K562 (cell line): ENCODE measurements around the gene ARFGEF3. TPM values are rescaled to one million over a fixed set of nuclear protein-coding genes. Genes with fewer than 3 reads are reported as not detected.

Experiments used
- ATAC-seq: fragments of 200-7000 bp; cut with Tn5 transposase; 3 replicates; pipeline ENCODE4 v1.9.1; 2020; ENCODE audit warnings: moderate library complexity
- BruUV-seq: library from RNA; stranded (reverse); fragments of 400-500 nt; replicated peaks from 2 replicates; lab custom pipeline; 2021; lab: Mats Ljungman, UMichigan
- CTCF ChIA-PET: fragments of 300-600 bp; formaldehyde crosslinking; extraction: SDS; loops from one replicate; lab custom pipeline; 2021; ENCODE audit warnings: low intra/inter-chr PET ratio; lab: Yijun Ruan, JAX
- POLR2A ChIA-PET: fragments of 300-600, 350-650 bp; sonication (Branson Sonifier 250); formaldehyde crosslinking; extraction: SDS; loops from one replicate; lab custom pipeline; 2021; ENCODE audit warnings: antibody characterized with exemption, inconsistent platforms; lab: Yijun Ruan, JAX
- DNase-seq, 4 experiments: peaks; one replicate each; pipeline versions ENCODE4 v3.0.0 to v3.0.0-alpha.2; 2011 to 2018; ENCODE audit warnings: low spot score in 3 of 4, mixed read lengths in 3 of 4; ENCODE audit errors: extremely low read depth in 1 of 4
- FAIRE-seq: peaks from 2 replicates; lab custom pipeline; 2011; peaks lifted over from hg19 to GRCh38; lab: Jason Lieb, UNC
- H2AFZ ChIP-seq: 2 replicates; pipeline ENCODE4 v1.6.0; 2011; ENCODE audit warnings: low read depth, low read length, control low read depth, inconsistent platforms
- H3K27ac ChIP-seq: fragments of 200-600 bp; 3 replicates; pipeline ENCODE4 v1.8.0; 2011; ENCODE audit warnings: low read depth, mild to moderate bottlenecking, control low read depth, inconsistent platforms, low read length, moderate library complexity, mixed read lengths; ENCODE audit errors: extremely low read depth
- H3K27me3 ChIP-seq, 2 experiments: fragments of 300-600 bp in 1 of 2; 2 replicates in 1 of 2; 3 replicates in 1 of 2; pipeline versions ENCODE4 v1.6.0 to v1.8.0; 2011; ENCODE audit warnings: inconsistent platforms in 2 of 2, low read length in 2 of 2, mild to moderate bottlenecking in 1 of 2, mixed read lengths in 1 of 2, moderate library complexity in 1 of 2; ENCODE audit not compliant: control insufficient read depth in 2 of 2, insufficient read depth in 2 of 2
- H3K36me3 ChIP-seq: fragments of 300-600 bp; 3 replicates; pipeline ENCODE4 v1.8.0; 2011; ENCODE audit warnings: mild to moderate bottlenecking, low read length, inconsistent platforms; ENCODE audit not compliant: control insufficient read depth, insufficient read depth
- H3K4me1 ChIP-seq, 2 experiments: fragments of 200-600 bp in 1 of 2; replicated peaks in 1 of 2; 2 replicates in 1 of 2; 3 replicates in 1 of 2; pipeline versions ENCODE4 v1.5.1 to v1.8.0; 2011; ENCODE audit warnings: inconsistent platforms in 2 of 2, low read length in 2 of 2, mild to moderate bottlenecking in 1 of 2, mixed read lengths in 1 of 2, moderate library complexity in 1 of 2; ENCODE audit not compliant: control insufficient read depth in 2 of 2, insufficient read depth in 2 of 2
- H3K4me2 ChIP-seq: 2 replicates; pipeline ENCODE4 v1.6.1; 2011; ENCODE audit warnings: low read length, control low read depth, inconsistent platforms, mixed read lengths; ENCODE audit not compliant: insufficient read depth
- H3K4me3 ChIP-seq: fragments of 200-600 bp; sonication (generic), shearing (Covaris generic); 2 replicates; pipeline ENCODE4 v1.5.1; 2016; ENCODE audit warnings: control low read depth, inconsistent platforms
- H3K79me2 ChIP-seq: fragments of 200-600 bp; 3 replicates; pipeline ENCODE4 v1.8.0; 2011; ENCODE audit warnings: low read length, inconsistent platforms; ENCODE audit not compliant: control insufficient read depth, insufficient read depth
- H3K9ac ChIP-seq, 2 experiments: 2 replicates each; pipeline versions ENCODE4 v1.6.0 to v1.6.1; 2011; ENCODE audit warnings: low read depth in 2 of 2, low read length in 2 of 2, control low read depth in 1 of 2, inconsistent platforms in 1 of 2, mild to moderate bottlenecking in 1 of 2, mixed read lengths in 1 of 2; ENCODE audit not compliant: insufficient read depth in 1 of 2
- H3K9me1 ChIP-seq: one replicate; pipeline ENCODE4 v1.6.0; 2011; ENCODE audit warnings: inconsistent platforms, mild to moderate bottlenecking, low read length, moderate library complexity; ENCODE audit not compliant: control insufficient read depth, insufficient read depth
- H3K9me3 ChIP-seq: replicated peaks from 2 replicates; pipeline ENCODE4 v1.5.1; 2011; ENCODE audit warnings: low read depth, low read length, inconsistent platforms; ENCODE audit not compliant: control insufficient read depth, insufficient read depth
- H4K20me1 ChIP-seq: replicated peaks from 2 replicates; pipeline ENCODE4 v1.6.1; 2011; ENCODE audit warnings: low read length, inconsistent platforms, mixed read lengths; ENCODE audit not compliant: control insufficient read depth, insufficient read depth
- ETS1 ChIP-seq: conservative IDR thresholded peaks from 2 replicates; pipeline ENCODE4 v1.6.1; 2011; ENCODE audit warnings: low read depth, mild to moderate bottlenecking, low read length; ENCODE audit not compliant: control insufficient read depth
- MAZ ChIP-seq, 2 experiments: fragments of 450-650 bp in 1 of 2; sonication (generic) in 1 of 2; formaldehyde crosslinking; IDR thresholded peaks in 1 of 2; conservative IDR thresholded peaks in 1 of 2; 2 replicates each; pipeline versions ENCODE4 v1.4.0 to v1.5.0; 2020; ENCODE audit warnings: mild to moderate bottlenecking in 1 of 2, missing genetic modification reagents in 1 of 2
- MCM3 ChIP-seq: fragments of 450-650 bp; IDR thresholded peaks from 2 replicates; pipeline ENCODE4 v1.6.1; 2016
- SAFB2 ChIP-seq: fragments of 200-400 bp; formaldehyde crosslinking; IDR thresholded peaks from 2 replicates; pipeline ENCODE4 v1.6.1; 2018; ENCODE audit warnings: borderline replicate concordance, low read length, low read depth, moderate library complexity; ENCODE audit not compliant: severe bottlenecking
- ZBTB43 ChIP-seq: sonication (generic); formaldehyde crosslinking; IDR thresholded peaks from 2 replicates; pipeline ENCODE4 v1.8.0; 2023; ENCODE audit warnings: mild to moderate bottlenecking, missing genetic modification reagents
- ZNF140 ChIP-seq: fragments of 250-450 bp; sonication (Bioruptor Pico); IDR thresholded peaks from 2 replicates; pipeline ENCODE4 v1.8.0; 2021; ENCODE audit warnings: moderate library complexity, mild to moderate bottlenecking, inconsistent platforms
- ZNF592 ChIP-seq: fragments of 450-650 bp; IDR thresholded peaks from 2 replicates; pipeline ENCODE4 v1.6.1; 2017; ENCODE audit warnings: antibody characterized with exemption, mild to moderate bottlenecking
- ZNF655 ChIP-seq: fragments of 250-450 bp; sonication (Bioruptor Pico); IDR thresholded peaks from 2 replicates; pipeline ENCODE4 v1.5.0; 2021
- WGBS: fragments of 100-300 bp; shearing (Covaris generic); methylation state at CpG from one replicate; pipeline ENCODE4 v1.1.6; 2016; ENCODE audit warnings: low coverage, mixed read lengths; ENCODE audit not compliant: insufficient coverage; ENCODE audit errors: missing lambda C conversion rate; 5-methylcytosine and 5-hydroxymethylcytosine counted together
- in situ Hi-C: fragments of 300-500 bp; cut with MboI; formaldehyde crosslinking; loops from 4 replicates; pipeline ENCODE4 v1.15.0; 2018; ENCODE audit warnings: inconsistent platforms, mixed read lengths
- intact Hi-C: fragments of 100-400 bp; cut with micrococcal nuclease; formaldehyde crosslinking; loops from 2 replicates; pipeline ENCODE4 v1.14.2; 2022
- polyA plus RNA-seq, 8 experiments: library from polyadenylated mRNA; depleted of rRNA in 4 of 8; stranded (reverse) in 5 of 8; unstranded in 3 of 8; fragments of >200 nt; fragmentation: Nextera tagmentation in 2 of 8; fragmentation: Illumina TruSeq in 1 of 8; extraction: Ambion mirVana in 2 of 8; extraction: Trizol in 1 of 8; gene quantifications; 2 replicates each; pipeline versions ENCODE4 v1.2.1 to v1.2.3, GENCODE V29; 2011 to 2014; ENCODE audit warnings: inconsistent platforms in 1 of 8, missing spikeins in 1 of 8
- total RNA-seq, 7 experiments: library from RNA; depleted of rRNA in 6 of 7; stranded (reverse); fragments of >200 nt in 6 of 7; fragmentation: Illumina TruSeq in 2 of 7; extraction: Trizol in 2 of 7; gene quantifications; 2 replicates each; pipeline versions ENCODE4 v1.2.1 to v1.2.3, GENCODE V29; 2011 to 2021; ENCODE audit warnings: low replicate concordance in 1 of 7
- TF ChIP-seq, protein P1 (sequence below), 2 experiments: fragments of 450-650 bp; IDR thresholded peaks; 2 replicates each; pipeline ENCODE4 v1.6.1; 2018; ENCODE audit warnings: mild to moderate bottlenecking in 2 of 2, low read depth in 1 of 2; ENCODE audit not compliant: partially characterized antibody in 2 of 2

The ARFGEF3 gene
- total and polyA plus RNA-seq, 9 of the 15 experiments (the other 6 are each of a cell fraction or from before 2014, with no cell fraction given) = under 0.01 to 0.02 TPM; not detected in 7

GRCh38 chr6:138255443-138255842 lies 93.7 kb downstream of the ARFGEF3 start:
- ATAC-seq = peak; percentile 57; the same call in 2 of the 3 replicates
- Histone ChIP-seq H4K20me1 (no peaks in the 10 kb centered on the region), H3K4me1 (0 out of 5 replicates have a peak, but pooled peaks cover 0 to 2% of the 10 kb centered on the region in 2 experiments), H3K36me3 (no peaks in the 10 kb centered on the region), H3K9me1 (no peaks in the 10 kb centered on the region), H3K9me3 (no peaks in the 10 kb centered on the region), H3K4me3 (no peak overlapping the region), H3K9ac (no peak overlapping the region), H2AFZ (no peak overlapping the region), H3K27me3 (peaks cover 18 to 31% of the 10 kb centered on the region in 2 experiments), H3K79me2 (no peaks in the 10 kb centered on the region), H3K27ac (no peak overlapping the region), H3K4me2 (no peak overlapping the region)
- in situ Hi-C loops = no loop called here
- intact Hi-C loops = no loop called here
- WGBS = under 1% methylated on average over 20 of the region's 20 CpGs
- no peak for DNase-seq
- no TSS peak for BruUV-seq
- ChIA-PET CTCF (no interaction called here), POLR2A (no interaction called here)
- no peak for FAIRE-seq
- no peak for TF ChIP-seq ZNF140 (CRISPR knock-in tag)
- TF ChIP-seq ZBTB43 (CRISPR knock-in tag) = no peak
- TF ChIP-seq MAZ (CRISPR knock-in tag; conservative IDR thresholded peaks at IDR 0.05 in 1 of 2, IDR thresholded peaks at IDR 0.05 in 1 of 2) = no peak
- TF ChIP-seq, protein P1, sequence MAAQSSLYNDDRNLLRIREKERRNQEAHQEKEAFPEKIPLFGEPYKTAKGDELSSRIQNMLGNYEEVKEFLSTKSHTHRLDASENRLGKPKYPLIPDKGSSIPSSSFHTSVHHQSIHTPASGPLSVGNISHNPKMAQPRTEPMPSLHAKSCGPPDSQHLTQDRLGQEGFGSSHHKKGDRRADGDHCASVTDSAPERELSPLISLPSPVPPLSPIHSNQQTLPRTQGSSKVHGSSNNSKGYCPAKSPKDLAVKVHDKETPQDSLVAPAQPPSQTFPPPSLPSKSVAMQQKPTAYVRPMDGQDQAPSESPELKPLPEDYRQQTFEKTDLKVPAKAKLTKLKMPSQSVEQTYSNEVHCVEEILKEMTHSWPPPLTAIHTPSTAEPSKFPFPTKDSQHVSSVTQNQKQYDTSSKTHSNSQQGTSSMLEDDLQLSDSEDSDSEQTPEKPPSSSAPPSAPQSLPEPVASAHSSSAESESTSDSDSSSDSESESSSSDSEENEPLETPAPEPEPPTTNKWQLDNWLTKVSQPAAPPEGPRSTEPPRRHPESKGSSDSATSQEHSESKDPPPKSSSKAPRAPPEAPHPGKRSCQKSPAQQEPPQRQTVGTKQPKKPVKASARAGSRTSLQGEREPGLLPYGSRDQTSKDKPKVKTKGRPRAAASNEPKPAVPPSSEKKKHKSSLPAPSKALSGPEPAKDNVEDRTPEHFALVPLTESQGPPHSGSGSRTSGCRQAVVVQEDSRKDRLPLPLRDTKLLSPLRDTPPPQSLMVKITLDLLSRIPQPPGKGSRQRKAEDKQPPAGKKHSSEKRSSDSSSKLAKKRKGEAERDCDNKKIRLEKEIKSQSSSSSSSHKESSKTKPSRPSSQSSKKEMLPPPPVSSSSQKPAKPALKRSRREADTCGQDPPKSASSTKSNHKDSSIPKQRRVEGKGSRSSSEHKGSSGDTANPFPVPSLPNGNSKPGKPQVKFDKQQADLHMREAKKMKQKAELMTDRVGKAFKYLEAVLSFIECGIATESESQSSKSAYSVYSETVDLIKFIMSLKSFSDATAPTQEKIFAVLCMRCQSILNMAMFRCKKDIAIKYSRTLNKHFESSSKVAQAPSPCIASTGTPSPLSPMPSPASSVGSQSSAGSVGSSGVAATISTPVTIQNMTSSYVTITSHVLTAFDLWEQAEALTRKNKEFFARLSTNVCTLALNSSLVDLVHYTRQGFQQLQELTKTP (IDR thresholded peaks at IDR 0.05; ENCODE audit: low read depth in 1 of 2, partially characterized antibody in 2 of 2) = no peak
- no peak for TF ChIP-seq ZNF655 (CRISPR knock-in tag)
- no peak for TF ChIP-seq SAFB2
- TF ChIP-seq MCM3 = no peak
- no peak for TF ChIP-seq ETS1
- TF ChIP-seq ZNF592 = no peak
